IPS DF 6.9 (cell line): ENCODE results near the gene RPL13.
"Not testable (repeated sequence)": the region's sequence is repeated elsewhere in the genome, so short reads cannot be mapped to it uniquely, and the experiment has no call there.

Experiments
- DNase-seq: peaks from one replicate; pipeline ENCODE4 v3.0.0-alpha.2; 2013; ENCODE audit warnings: low read depth, low spot score
- H3K27ac ChIP-seq: one replicate; pipeline ENCODE4 v1.5.1; 2013; ENCODE audit warnings: low read length, control low read depth
- H3K27me3 ChIP-seq: 2 replicates; pipeline ENCODE4 v1.6.1; 2013; ENCODE audit warnings: mild to moderate bottlenecking, low read length; ENCODE audit not compliant: control insufficient read depth, insufficient read depth
- H3K36me3 ChIP-seq: 2 replicates; pipeline ENCODE4 v1.6.1; 2013; ENCODE audit warnings: low read length; ENCODE audit not compliant: control insufficient read depth, insufficient read depth
- H3K4me1 ChIP-seq: 2 replicates; pipeline ENCODE4 v1.6.1; 2013; ENCODE audit warnings: low read length; ENCODE audit not compliant: control insufficient read depth, insufficient read depth
- H3K4me3 ChIP-seq: 2 replicates; pipeline ENCODE4 v1.5.1; 2013; ENCODE audit warnings: mild to moderate bottlenecking, low read length
- H3K9me3 ChIP-seq: 2 replicates; pipeline ENCODE4 v1.6.1; 2013; ENCODE audit warnings: low read length, inconsistent platforms; ENCODE audit not compliant: control insufficient read depth, insufficient read depth
- WGBS: extraction: QIAGEN DNeasy Blood & Tissue Kit; methylation state at CpG from one replicate; pipeline ENCODE4 v1.1.7; 2013; ENCODE audit warnings: mixed read lengths, missing lambda C conversion rate; ENCODE audit not compliant: insufficient read length, insufficient coverage; 5-methylcytosine and 5-hydroxymethylcytosine counted together

RPL13 gene

DNA sequence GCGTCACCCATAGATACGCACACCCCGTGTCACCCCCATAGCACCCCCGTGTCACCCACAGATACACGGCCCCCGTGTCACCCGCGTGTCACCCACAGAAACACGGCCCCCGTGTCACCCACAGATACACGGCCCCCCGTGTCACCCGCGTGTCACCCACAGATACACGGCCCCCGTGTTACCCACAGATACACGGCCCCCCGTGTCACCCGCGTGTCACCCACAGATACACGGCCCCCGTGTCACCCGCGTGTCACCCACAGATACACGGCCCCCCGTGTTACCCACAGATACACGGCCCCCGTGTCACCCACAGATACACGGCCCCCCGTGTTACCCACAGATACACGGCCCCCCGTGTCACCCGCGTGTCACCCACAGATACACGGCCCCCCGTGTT, 27.2 kb downstream of the RPL13 start:
- not testable (repeated sequence) for H3K27me3 ChIP-seq, H3K36me3 ChIP-seq, H3K9me3 ChIP-seq, H3K4me1 ChIP-seq, H3K4me3 ChIP-seq, DNase-seq, H3K27ac ChIP-seq
- no CpG with 5 or more reads among the region's 36 CpGs for WGBS

DNA sequence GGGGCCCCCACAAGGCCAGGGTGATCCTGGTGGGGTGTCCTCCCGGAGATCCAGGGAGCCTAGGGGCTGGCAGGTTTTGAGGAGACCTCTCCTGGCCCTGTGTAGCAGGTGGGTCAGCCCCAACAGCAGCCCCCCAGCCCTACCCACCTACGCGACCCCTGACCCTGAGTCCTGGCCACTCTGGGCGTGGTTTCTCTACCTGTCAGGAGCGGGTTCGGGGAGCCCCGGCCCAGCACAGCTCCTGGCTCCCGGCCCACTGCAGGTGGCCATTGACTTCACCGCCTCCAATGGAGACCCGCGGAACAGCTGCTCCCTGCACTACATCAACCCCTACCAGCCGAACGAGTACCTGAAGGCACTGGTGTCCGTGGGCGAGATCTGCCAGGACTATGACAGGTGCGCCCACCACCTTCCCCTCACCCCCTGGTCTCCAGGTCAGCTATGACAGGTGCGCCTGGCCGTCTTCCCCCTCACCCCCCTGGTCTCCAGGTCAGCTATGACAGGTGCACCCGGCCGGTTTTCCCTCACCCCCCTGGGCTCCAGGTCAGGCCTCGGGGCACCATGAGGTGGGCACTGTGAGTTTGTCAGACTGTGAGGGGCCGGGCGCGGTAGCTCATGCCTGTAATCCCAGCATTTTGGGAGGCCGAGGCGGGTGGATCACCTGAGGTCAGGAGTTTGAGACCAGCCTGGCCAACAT, 28.1 kb downstream of the RPL13 start:
- no peak overlapping the region for H3K27ac ChIP-seq
- no peaks in the 10 kb centered on the region for H3K27me3 ChIP-seq
- no peaks in the 10 kb centered on the region for H3K9me3 ChIP-seq
- DNase-seq: no peak
- no CpG with 5 or more reads among the region's 26 CpGs for WGBS
- H3K4me1 ChIP-seq: no peaks in the 10 kb centered on the region
- H3K36me3 ChIP-seq: 0 out of 2 replicates have a peak, but pooled peaks cover 2% of the 10 kb centered on the region
- H3K4me3 ChIP-seq: no peak overlapping the region

DNA sequence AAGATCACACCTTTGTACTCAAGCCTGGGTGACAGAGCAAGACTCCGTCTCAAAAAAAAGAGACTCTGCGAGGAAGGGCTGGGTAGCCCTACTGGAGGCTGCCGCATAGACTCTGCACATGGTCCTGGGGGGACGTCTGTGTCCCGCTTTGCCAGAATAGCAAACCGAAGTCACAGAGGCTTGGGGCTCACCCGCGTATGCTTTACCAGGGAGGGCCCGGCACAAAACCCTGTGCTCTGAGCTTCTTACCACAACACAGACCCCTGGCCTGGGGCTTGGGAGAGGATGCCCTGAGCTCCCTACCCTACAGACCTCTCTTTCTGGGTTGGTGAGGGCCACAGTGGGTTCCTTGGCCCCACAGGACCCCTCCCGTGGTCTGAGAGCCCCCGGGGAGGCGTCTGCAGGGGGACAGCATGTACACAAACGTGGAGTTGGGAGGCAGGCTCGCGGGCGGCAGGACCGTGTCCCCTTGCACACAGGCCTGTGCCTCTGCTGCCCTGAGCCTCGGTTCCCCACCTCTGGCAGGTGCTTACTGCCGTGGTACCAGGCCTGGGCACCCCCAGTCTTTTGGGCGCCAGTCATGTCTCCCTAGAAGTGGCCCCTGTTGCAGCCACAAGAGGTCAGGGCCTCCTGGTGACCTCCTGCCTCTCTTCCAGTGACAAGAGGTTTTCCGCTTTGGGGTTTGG, 28.9 kb downstream of the RPL13 start:
- no CpG with 5 or more reads among the region's 21 CpGs for WGBS
- H3K36me3 ChIP-seq: no peaks in the 10 kb centered on the region
- H3K9me3 ChIP-seq: no peaks in the 10 kb centered on the region
- H3K4me3 ChIP-seq: no peak overlapping the region
- no peak overlapping the region for H3K27ac ChIP-seq
- no peak for DNase-seq
- H3K27me3 ChIP-seq: no peaks in the 10 kb centered on the region
- no peaks in the 10 kb centered on the region for H3K4me1 ChIP-seq

DNA sequence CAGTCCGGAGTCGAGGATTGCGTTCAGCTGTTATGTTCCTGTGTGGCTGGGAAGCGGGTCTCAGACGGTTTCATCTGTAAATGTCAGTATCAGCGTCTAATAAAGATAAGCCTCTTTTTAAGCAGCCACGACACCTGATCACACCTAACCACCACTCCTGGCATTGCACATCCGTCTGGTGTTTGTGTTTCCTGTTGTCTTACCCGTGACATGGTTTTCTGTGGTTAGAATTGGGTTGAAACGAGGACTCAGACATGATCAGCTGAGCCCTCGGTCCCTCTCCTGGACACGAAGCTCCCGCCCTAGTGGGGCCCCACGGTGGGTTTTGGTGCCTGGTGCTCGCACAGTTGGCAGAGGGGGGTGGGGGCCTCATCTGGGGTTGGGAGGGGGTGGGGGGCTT, 33.4 kb downstream of the RPL13 start:
- no peaks in the 10 kb centered on the region for H3K27me3 ChIP-seq
- H3K36me3 ChIP-seq: peaks cover 4% of the 10 kb centered on the region; the same call in 1 of the 2 replicates
- H3K4me3 ChIP-seq: no peak overlapping the region
- no peaks in the 10 kb centered on the region for H3K9me3 ChIP-seq
- H3K27ac ChIP-seq: no peak overlapping the region
- no peak for DNase-seq
- H3K4me1 ChIP-seq: no peaks in the 10 kb centered on the region
- no CpG with 5 or more reads among the region's 15 CpGs for WGBS

DNA sequence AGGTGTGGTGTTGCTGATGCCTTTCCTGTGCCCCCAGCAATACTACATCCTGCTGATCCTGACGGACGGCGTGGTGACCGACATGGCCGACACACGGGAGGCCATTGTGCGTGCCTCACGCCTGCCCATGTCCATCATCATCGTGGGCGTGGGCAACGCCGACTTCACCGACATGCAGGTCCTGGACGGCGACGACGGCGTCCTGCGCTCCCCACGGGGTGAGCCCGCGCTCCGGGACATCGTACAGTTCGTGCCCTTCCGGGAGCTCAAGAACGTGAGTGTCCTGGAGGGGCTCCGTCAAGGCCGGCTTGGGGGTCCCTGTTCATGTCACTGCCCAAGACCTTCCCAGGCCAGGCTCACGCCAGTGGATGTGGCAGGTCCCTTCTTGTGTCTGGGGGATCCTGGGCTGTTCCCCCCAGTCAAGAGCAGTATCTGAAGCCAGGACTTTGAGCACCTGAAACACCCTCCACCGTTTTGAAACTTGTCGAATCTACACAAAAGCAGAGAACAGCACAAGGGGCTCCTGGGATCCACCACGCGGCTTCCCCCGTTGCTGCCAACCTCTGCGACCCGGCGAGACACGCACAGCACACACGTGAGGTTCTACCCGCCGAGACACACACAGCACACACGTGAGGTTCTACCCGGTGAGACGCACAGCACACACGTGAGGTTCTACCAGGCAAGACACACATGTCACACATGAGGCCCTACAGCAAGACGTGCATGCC, 35.0 kb downstream of the RPL13 start:
- WGBS: no CpG with 5 or more reads among the region's 47 CpGs
- Histone ChIP-seq H3K27me3 (no peaks in the 10 kb centered on the region), H3K4me1 (peaks cover 3% of the 10 kb centered on the region), H3K9me3 (no peaks in the 10 kb centered on the region), H3K27ac (no peak overlapping the region), H3K36me3 (peaks cover 4% of the 10 kb centered on the region; the same call in 1 of the 2 replicates), H3K4me3 (no peak overlapping the region)
- DNase-seq: no peak

DNA sequence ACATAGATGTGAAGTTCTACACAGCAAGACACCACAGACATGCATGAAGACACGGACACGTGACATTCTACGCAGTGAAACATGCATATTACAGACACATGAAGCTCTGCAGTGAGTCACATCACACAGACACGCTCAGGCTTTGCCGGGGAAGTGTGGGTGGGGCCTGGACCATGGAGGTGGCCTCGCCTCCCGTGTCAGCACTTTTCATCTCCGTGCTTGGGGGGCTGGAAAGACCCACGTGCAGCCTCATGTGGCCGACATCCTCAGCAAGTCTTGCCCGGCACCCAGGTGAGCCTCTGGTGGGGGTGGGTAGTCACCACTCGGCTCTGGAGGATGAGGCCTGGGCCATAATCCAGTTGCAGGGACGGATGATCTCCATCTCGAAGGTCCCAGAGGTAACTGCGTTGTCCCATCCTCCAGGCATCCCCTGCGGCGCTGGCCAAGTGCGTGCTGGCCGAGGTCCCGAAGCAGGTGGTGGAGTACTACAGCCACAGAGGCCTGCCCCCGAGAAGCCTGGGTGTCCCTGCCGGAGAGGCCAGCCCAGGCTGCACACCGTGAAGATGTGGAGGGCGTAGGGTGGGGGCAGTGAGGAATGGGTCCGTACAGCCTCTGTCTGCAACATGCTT, 35.7 kb downstream of the RPL13 start:
- WGBS: no CpG with 5 or more reads among the region's 25 CpGs
- no peak for DNase-seq
- Histone ChIP-seq H3K4me1 (peaks cover 3% of the 10 kb centered on the region), H3K27ac (no peak overlapping the region), H3K27me3 (no peaks in the 10 kb centered on the region), H3K9me3 (no peaks in the 10 kb centered on the region), H3K36me3 (peaks cover 4% of the 10 kb centered on the region; the same call in 1 of the 2 replicates), H3K4me3 (no peak overlapping the region; the same call in 1 of the 2 replicates)

DNA sequence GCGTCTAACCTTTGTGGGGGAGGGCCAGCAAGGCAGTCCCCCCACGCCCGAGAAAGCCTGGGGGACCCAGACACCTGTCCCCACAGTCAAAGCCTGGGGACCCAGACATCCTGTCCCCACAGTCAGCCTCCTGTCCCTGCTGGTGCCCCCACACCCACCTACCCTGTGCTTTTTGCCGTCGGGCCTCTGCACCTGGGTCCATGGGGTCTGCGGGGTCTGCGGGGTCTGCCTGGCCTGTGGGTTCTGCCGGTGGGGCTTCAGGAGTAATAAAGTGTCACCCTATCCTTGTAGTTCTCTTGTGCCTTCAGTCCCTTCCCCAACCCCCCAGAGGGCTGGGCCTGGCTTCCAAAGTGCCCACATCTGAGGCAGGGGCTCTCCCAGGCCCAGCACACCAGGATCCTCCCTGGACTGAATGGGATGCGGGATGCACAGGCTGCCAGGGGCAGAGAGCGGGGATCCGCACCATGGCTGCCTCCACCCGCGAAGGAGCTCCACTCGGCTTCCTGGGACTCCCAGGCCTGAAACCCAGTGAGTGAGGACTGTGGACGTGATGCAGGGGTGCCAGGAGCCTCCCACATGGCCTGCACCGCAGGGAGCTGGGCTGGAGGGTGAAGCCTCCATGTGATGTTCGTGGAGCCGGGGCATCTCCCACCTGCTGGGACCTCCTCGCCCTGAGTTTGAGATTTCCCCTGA, 36.6 kb downstream of the RPL13 start:
- H3K9me3 ChIP-seq: no peaks in the 10 kb centered on the region
- no peak for DNase-seq
- no peaks in the 10 kb centered on the region for H3K27me3 ChIP-seq
- WGBS: no CpG with 5 or more reads among the region's 19 CpGs
- no peak overlapping the region for H3K27ac ChIP-seq
- H3K4me1 ChIP-seq: peaks cover 5% of the 10 kb centered on the region
- no peak overlapping the region for H3K4me3 ChIP-seq
- peaks cover 4% of the 10 kb centered on the region; the same call in 1 of the 2 replicates for H3K36me3 ChIP-seq

DNA sequence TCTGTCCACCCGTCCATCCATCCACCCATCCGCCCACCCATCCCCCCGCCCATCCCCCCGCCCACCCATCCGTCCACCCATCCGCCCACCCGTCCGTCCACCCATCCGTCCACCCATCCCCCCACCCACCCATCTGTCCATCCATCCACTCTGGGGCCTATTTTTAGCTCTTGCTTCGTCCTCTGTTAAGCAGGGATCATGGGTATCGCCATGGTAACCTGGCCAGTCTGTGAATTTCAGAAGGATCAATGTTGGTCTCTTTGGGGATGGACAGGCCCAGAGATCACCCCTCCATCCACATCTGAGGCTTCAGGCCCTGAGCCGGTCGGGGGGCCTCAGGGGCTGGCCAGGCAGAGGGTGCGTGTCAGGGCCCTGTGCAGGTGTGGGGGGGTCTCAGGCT, 37.7 kb downstream of the RPL13 start:
- DNase-seq: no peak
- H3K36me3 ChIP-seq: peaks cover 4% of the 10 kb centered on the region; the same call in 1 of the 2 replicates
- H3K27me3 ChIP-seq: no peaks in the 10 kb centered on the region

DNA sequence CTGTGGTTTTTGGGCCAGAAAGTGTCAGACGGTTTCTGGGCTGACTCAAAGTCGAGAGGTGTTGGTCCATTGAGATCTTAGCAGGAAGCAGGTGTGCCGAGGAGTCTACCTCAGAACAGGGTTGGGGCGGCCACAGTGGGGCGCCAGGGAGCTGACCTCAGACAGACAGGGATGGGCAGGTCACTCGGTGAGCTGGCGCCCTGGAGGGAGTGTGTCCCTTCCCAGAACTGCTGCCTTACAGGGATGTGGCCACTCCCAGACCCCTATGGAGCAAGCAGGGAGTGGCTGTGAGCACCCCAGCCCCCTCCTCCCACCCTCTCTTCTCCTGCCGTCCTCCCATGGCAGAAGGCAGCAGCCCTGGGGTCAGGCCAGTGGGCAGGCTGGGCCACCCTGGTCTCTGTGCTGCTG, 39.0 kb downstream of the RPL13 start:
- DNase-seq: no peak
- H3K9me3 ChIP-seq: no peaks in the 10 kb centered on the region
- no peak overlapping the region for H3K4me3 ChIP-seq
- no peak overlapping the region for H3K27ac ChIP-seq
- H3K4me1 ChIP-seq: peaks cover 9% of the 10 kb centered on the region
- no peaks in the 10 kb centered on the region for H3K27me3 ChIP-seq
- no CpG with 5 or more reads among the region's 8 CpGs for whole genome bisulfite sequencing
- peaks cover 4% of the 10 kb centered on the region; the same call in 1 of the 2 replicates for H3K36me3 ChIP-seq

More for the DNA sequence above, 37.7 kb downstream of the RPL13 start:
- Histone ChIP-seq H3K27ac (no peak overlapping the region), H3K4me3 (no peak overlapping the region), H3K9me3 (no peaks in the 10 kb centered on the region), H3K4me1 (peaks cover 9% of the 10 kb centered on the region)
- no CpG with 5 or more reads among the region's 14 CpGs for WGBS

DNA sequence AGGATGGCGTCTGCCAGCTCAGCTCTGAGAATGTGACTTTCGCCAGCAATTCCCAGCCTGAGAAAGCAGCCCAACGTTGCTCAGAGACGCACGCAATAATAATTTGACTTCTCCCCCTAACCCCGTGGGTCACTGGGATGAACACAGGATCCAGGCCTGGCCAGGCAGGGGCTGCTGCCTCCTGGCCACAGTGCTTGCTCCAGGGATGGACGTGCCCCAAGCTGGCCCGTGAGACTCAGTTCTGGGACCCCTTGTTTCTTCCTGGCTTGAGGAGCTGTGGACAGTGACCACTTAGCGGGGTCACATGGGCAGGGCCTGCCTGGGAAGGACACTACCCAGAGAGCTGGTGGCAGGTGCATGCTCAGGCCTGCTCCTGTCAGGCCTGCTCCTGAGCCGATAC, 39.4 kb downstream of the RPL13 start:
- DNase-seq: no peak
- Histone ChIP-seq H3K4me3 (no peak overlapping the region), H3K27ac (no peak overlapping the region), H3K36me3 (peaks cover 4% of the 10 kb centered on the region; the same call in 1 of the 2 replicates), H3K4me1 (peaks cover 9% of the 10 kb centered on the region), H3K27me3 (no peaks in the 10 kb centered on the region), H3K9me3 (no peaks in the 10 kb centered on the region)
- WGBS: no CpG with 5 or more reads among the region's 10 CpGs
